ENCODE results near the gene NOS1AP.
"Not testable (repeated sequence)": the region's sequence is repeated elsewhere in the genome, so short reads cannot be mapped to it uniquely, and the experiment has no call there.

The NOS1AP gene

GRCh38 chr1:162343470-162343869, 274.0 kb downstream of the NOS1AP start:
- DNase-seq (ENCODE audit: low read depth): no peak
- TF ChIP-seq CTCF (IDR thresholded peaks at IDR 0.05; ENCODE audit: low read depth, low read length, missing control alignments): no peak
- no peak overlapping the region for H3K4me3 ChIP-seq (ENCODE audit: low read depth, low read length)
- in situ Hi-C loops (cut with HindIII; ENCODE audit: low sequenced_read_pairs): no loop called here

- no peak for TF ChIP-seq CTCF (IDR thresholded peaks at IDR 0.05; ENCODE audit: low read depth, low read length, missing control alignments)
- no peak overlapping the region for H3K4me3 ChIP-seq (ENCODE audit: low read depth, low read length)
- no peak for DNase-seq (ENCODE audit: low read depth)
- in situ Hi-C loops (cut with HindIII; ENCODE audit: low sequenced_read_pairs): no loop called here
Observed at GRCh38 chr1:162347281-162347680, 277.8 kb downstream of the NOS1AP start.

GRCh38 chr1:162349635-162350330, 280.3 kb downstream of the NOS1AP start:
- TF ChIP-seq CTCF (IDR thresholded peaks at IDR 0.05; ENCODE audit: low read depth, low read length, missing control alignments): no peak
- peak; percentile 26 for DNase-seq (ENCODE audit: low read depth)

GRCh38 chr1:162351246-162351842, 281.9 kb downstream of the NOS1AP start:
- no peak for DNase-seq (ENCODE audit: low read depth)
- TF ChIP-seq CTCF (IDR thresholded peaks at IDR 0.05; ENCODE audit: low read depth, low read length, missing control alignments): no peak
- no peak overlapping the region for H3K4me3 ChIP-seq (ENCODE audit: low read depth, low read length)
- in situ Hi-C loops (cut with HindIII; ENCODE audit: low sequenced_read_pairs): no loop called here

More at GRCh38 chr1:162349635-162350330, 280.3 kb downstream of the NOS1AP start:
- no peak overlapping the region for H3K4me3 ChIP-seq (ENCODE audit: low read depth, low read length)
- in situ Hi-C loops (cut with HindIII; ENCODE audit: low sequenced_read_pairs): no loop called here

- in situ Hi-C loops (cut with HindIII; ENCODE audit: low sequenced_read_pairs); DNase-seq (ENCODE audit: low read depth); H3K4me3 ChIP-seq (ENCODE audit: low read depth, low read length): not testable (repeated sequence)
Observed at GRCh38 chr1:162351874-162352273, 282.4 kb downstream of the NOS1AP start.

- H3K4me3 ChIP-seq (ENCODE audit: low read depth, low read length): no peak overlapping the region
- TF ChIP-seq CTCF (IDR thresholded peaks at IDR 0.05; ENCODE audit: low read depth, low read length, missing control alignments): no peak
- in situ Hi-C loops (cut with HindIII; ENCODE audit: low sequenced_read_pairs): no loop called here
- no peak for DNase-seq (ENCODE audit: low read depth)
Observed at GRCh38 chr1:162353078-162353477, 283.6 kb downstream of the NOS1AP start.

GRCh38 chr1:162353702-162354101, 284.2 kb downstream of the NOS1AP start:
- no peak for TF ChIP-seq CTCF (IDR thresholded peaks at IDR 0.05; ENCODE audit: low read depth, low read length, missing control alignments)

More at GRCh38 chr1:162353702-162354101, 284.2 kb downstream of the NOS1AP start:
- no peak overlapping the region for H3K4me3 ChIP-seq (ENCODE audit: low read depth, low read length)
- in situ Hi-C loops (cut with HindIII; ENCODE audit: low sequenced_read_pairs): no loop called here
- no peak for DNase-seq (ENCODE audit: low read depth)

Data from astrocyte of the cerebellum (primary cell).